Measurements from ENCODE around the gene MOB3B.

The MOB3B gene

GRCh38 chr9:27438522-27438921 is 91.1 kb downstream of the MOB3B start:
- Histone ChIP-seq H3K27ac (ENCODE audit: poor library complexity, severe bottlenecking) (peak overlapping the region; percentile 100), H3K4me3 (ENCODE audit: severe bottlenecking) (no peak overlapping the region), H3K9me3 (ENCODE audit: severe bottlenecking) (no peaks in the 10 kb centered on the region), H3K27me3 (ENCODE audit: insufficient read depth, poor library complexity, severe bottlenecking) (no peaks in the 10 kb centered on the region), H3K36me3 (ENCODE audit: low read depth) (peaks cover 3% of the 10 kb centered on the region; the same call in 1 of the 2 replicates), H3K4me1 (ENCODE audit: insufficient read depth, poor library complexity, severe bottlenecking) (peaks cover 63% of the 10 kb centered on the region)
- TF ChIP-seq CTCF (IDR thresholded peaks at IDR 0.05; ENCODE audit: poor library complexity, severe bottlenecking): no peak
- no peak for DNase-seq (ENCODE audit: low spot score)
- ATAC-seq (ENCODE audit: low read depth): no peak

GRCh38 chr9:27437652-27438373 is 91.8 kb downstream of the MOB3B start:
- no peak for DNase-seq (ENCODE audit: low spot score)

GRCh38 chr9:27436234-27436633 is 93.4 kb downstream of the MOB3B start:
- H3K4me1 ChIP-seq (ENCODE audit: insufficient read depth, poor library complexity, severe bottlenecking): peaks cover 54% of the 10 kb centered on the region
- H3K9me3 ChIP-seq (ENCODE audit: severe bottlenecking): no peaks in the 10 kb centered on the region
- H3K36me3 ChIP-seq (ENCODE audit: low read depth): peaks cover 1% of the 10 kb centered on the region; the same call in 1 of the 2 replicates
- DNase-seq (ENCODE audit: low spot score) (no peak), ATAC-seq (ENCODE audit: low read depth) (peak; percentile 91)
- H3K4me3 ChIP-seq (ENCODE audit: severe bottlenecking): no peak overlapping the region
- TF ChIP-seq CTCF (IDR thresholded peaks at IDR 0.05; ENCODE audit: poor library complexity, severe bottlenecking): no peak
- H3K27me3 ChIP-seq (ENCODE audit: insufficient read depth, poor library complexity, severe bottlenecking): no peaks in the 10 kb centered on the region
- peak overlapping the region; percentile 100 for H3K27ac ChIP-seq (ENCODE audit: poor library complexity, severe bottlenecking)

More at GRCh38 chr9:27437652-27438373, 91.8 kb downstream of the MOB3B start:
- Histone ChIP-seq H3K4me1 (ENCODE audit: insufficient read depth, poor library complexity, severe bottlenecking) (peaks cover 63% of the 10 kb centered on the region), H3K36me3 (ENCODE audit: low read depth) (peaks cover 3% of the 10 kb centered on the region; the same call in 1 of the 2 replicates), H3K27ac (ENCODE audit: poor library complexity, severe bottlenecking) (peak overlapping the region; percentile 100), H3K4me3 (ENCODE audit: severe bottlenecking) (no peak overlapping the region), H3K27me3 (ENCODE audit: insufficient read depth, poor library complexity, severe bottlenecking) (no peaks in the 10 kb centered on the region), H3K9me3 (ENCODE audit: severe bottlenecking) (no peaks in the 10 kb centered on the region)
- TF ChIP-seq CTCF (IDR thresholded peaks at IDR 0.05; ENCODE audit: poor library complexity, severe bottlenecking): no peak
- peak; percentile 18; the same call in 1 of the 3 replicates for ATAC-seq (ENCODE audit: low read depth)

- peaks cover 4% of the 10 kb centered on the region; the same call in 1 of the 2 replicates for H3K36me3 ChIP-seq (ENCODE audit: low read depth)
- peaks cover 65% of the 10 kb centered on the region for H3K4me1 ChIP-seq (ENCODE audit: insufficient read depth, poor library complexity, severe bottlenecking)
- no peaks in the 10 kb centered on the region for H3K27me3 ChIP-seq (ENCODE audit: insufficient read depth, poor library complexity, severe bottlenecking)
- no peak for TF ChIP-seq CTCF (IDR thresholded peaks at IDR 0.05; ENCODE audit: poor library complexity, severe bottlenecking)
- no peaks in the 10 kb centered on the region for H3K9me3 ChIP-seq (ENCODE audit: severe bottlenecking)
- ATAC-seq (ENCODE audit: low read depth): no peak
- no peak for DNase-seq (ENCODE audit: low spot score)
- peak overlapping the region; percentile 100 for H3K27ac ChIP-seq (ENCODE audit: poor library complexity, severe bottlenecking)
- no peak overlapping the region for H3K4me3 ChIP-seq (ENCODE audit: severe bottlenecking)
Measured at GRCh38 chr9:27433631-27434325, 95.8 kb downstream of the MOB3B start.
